ENCODE measurements around the gene ZGPAT.

ZGPAT gene

GRCh38 chr20:63693733-63694583, 13.9 kb upstream of the ZGPAT start:
- TF ChIP-seq GATA2 (IDR thresholded peaks at IDR 0.05; ENCODE audit: low read depth, low read length) = no peak
- no peak for TF ChIP-seq GATA3 (IDR thresholded peaks at IDR 0.05; ENCODE audit: low read depth, low read length)

- TF ChIP-seq GATA2 (IDR thresholded peaks at IDR 0.05; ENCODE audit: low read depth, low read length) (no peak), GATA3 (IDR thresholded peaks at IDR 0.05; ENCODE audit: low read depth, low read length) (no peak)
Observed at GRCh38 chr20:63694584-63695423, 13.0 kb upstream of the ZGPAT start.

DNA sequence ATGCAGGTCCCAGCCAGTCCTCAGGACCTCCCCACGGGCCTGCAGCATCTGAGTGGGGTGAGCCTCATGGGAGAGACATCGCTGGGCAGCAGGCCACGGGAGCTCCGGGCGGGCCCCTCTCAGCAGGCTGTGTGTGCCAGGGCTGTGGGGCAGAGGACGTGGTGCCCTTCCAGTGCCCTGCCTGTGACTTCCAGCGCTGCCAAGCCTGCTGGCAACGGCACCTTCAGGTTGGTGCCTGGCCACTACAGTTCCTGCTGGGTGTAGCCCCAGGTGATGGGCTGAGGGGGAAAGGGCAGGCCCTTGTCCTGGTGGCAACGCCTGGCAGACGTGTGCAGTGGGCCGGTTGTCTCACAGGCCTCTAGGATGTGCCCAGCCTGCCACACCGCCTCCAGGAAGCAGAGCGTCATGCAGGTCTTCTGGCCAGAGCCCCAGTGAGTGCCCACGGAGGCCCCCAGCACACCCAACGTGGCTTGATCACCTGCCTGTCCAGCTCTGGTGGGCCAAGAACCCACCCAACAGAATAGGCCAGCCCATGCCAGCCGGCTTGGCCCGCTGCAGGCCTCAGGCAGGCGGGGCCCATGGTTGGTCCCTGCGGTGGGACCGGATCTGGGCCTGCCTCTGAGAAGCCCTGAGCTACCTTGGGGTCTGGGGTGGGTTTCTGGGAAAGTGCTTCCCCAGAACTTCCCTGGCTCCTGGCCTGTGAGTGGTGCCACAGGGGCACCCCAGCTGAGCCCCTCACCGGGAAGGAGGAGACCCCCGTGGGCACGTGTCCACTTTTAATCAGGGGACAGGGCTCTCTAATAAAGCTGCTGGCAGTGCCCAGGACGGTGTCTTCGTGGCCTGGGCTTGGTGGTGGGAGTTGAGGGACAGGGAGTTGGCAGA, 12.2 kb upstream of the ZGPAT start:
- TF ChIP-seq GATA3 (IDR thresholded peaks at IDR 0.05; ENCODE audit: low read depth, low read length) (no peak), GATA2 (IDR thresholded peaks at IDR 0.05; ENCODE audit: low read depth, low read length) (no peak)

DNA sequence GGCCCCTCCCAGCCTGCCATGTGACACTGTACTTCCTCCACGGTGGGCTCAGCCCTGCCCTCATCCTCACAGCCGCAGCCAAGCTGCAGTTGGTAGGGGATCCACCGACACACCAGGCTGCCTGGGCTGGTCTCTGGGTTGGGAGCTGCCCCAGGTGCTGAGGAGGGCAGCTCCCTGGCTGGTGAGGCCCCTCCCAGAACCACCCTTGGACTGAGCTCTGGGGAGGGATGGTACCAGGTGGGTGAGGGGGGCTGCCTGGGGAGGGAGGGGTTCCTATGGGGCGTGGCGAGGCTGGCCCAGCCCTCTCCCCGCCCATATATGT, 11.6 kb upstream of the ZGPAT start:
- TF ChIP-seq GATA2 (IDR thresholded peaks at IDR 0.05; ENCODE audit: low read depth, low read length) (no peak), GATA3 (IDR thresholded peaks at IDR 0.05; ENCODE audit: low read depth, low read length) (no peak)

- TF ChIP-seq GATA2 (IDR thresholded peaks at IDR 0.05; ENCODE audit: low read depth, low read length) = no peak
- no peak for TF ChIP-seq GATA3 (IDR thresholded peaks at IDR 0.05; ENCODE audit: low read depth, low read length)
Observed at GRCh38 chr20:63696628-63697356, 11.0 kb upstream of the ZGPAT start, which contains the start of gene TNFRSF6B. TSS of gene TNFRSF6B (plus strand) at chr20:63696652. CDS start at chr20:63696768, 116 bp downstream.

DNA sequence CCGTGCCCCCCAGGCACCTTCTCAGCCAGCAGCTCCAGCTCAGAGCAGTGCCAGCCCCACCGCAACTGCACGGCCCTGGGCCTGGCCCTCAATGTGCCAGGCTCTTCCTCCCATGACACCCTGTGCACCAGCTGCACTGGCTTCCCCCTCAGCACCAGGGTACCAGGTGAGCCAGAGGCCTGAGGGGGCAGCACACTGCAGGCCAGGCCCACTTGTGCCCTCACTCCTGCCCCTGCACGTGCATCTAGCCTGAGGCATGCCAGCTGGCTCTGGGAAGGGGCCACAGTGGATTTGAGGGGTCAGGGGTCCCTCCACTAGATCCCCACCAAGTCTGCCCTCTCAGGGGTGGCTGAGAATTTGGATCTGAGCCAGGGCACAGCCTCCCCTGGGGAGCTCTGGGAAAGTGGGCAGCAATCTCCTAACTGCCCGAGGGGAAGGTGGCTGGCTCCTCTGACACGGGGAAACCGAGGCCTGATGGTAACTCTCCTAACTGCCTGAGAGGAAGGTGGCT, 10.4 kb upstream of the ZGPAT start:
- TF ChIP-seq GATA3 (IDR thresholded peaks at IDR 0.05; ENCODE audit: low read depth, low read length) = no peak
- TF ChIP-seq GATA2 (IDR thresholded peaks at IDR 0.05; ENCODE audit: low read depth, low read length) = no peak

GRCh38 chr20:63697868-63698545, 9.8 kb upstream of the ZGPAT start:
- TF ChIP-seq GATA3 (IDR thresholded peaks at IDR 0.05; ENCODE audit: low read depth, low read length) = no peak
- TF ChIP-seq GATA2 (IDR thresholded peaks at IDR 0.05; ENCODE audit: low read depth, low read length) = no peak

DNA sequence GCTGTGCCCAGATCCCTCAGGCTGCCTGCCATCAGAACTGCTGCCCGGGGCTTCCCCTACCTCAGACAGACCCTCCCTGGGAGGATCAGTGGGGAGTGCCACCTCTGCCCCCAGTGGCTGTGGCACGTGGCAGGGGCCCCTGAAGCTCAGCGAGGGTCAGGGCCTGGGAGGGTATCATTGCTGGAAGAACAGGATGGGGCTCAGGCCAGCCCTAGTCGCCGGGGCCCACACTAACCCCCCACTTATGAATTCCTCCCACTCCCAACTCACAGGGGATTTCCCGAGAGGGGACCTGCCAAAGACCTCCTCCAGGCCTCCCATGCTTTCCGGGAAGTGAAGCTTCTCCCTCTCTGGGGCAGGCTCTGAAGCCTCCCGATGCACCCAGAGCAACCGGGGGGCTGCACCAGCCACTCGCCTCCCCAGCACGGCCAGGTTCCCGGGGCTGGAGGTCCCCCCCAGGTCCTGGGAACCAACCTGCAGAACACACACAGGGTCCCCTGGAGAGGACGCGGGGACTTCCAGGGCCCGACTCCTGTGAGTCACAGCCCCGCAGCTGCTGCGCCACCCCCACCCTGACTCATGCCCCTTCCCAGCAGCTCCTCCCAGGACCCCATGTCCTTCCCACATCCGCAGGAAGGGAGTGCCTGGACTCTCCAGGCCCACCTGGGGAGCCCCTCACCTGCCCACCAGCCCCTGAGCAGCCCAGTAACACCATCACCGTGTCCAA, 8.9 kb upstream of the ZGPAT start:
- TF ChIP-seq GATA3 (IDR thresholded peaks at IDR 0.05; ENCODE audit: low read depth, low read length) = no peak
- no peak for TF ChIP-seq GATA2 (IDR thresholded peaks at IDR 0.05; ENCODE audit: low read depth, low read length)

DNA sequence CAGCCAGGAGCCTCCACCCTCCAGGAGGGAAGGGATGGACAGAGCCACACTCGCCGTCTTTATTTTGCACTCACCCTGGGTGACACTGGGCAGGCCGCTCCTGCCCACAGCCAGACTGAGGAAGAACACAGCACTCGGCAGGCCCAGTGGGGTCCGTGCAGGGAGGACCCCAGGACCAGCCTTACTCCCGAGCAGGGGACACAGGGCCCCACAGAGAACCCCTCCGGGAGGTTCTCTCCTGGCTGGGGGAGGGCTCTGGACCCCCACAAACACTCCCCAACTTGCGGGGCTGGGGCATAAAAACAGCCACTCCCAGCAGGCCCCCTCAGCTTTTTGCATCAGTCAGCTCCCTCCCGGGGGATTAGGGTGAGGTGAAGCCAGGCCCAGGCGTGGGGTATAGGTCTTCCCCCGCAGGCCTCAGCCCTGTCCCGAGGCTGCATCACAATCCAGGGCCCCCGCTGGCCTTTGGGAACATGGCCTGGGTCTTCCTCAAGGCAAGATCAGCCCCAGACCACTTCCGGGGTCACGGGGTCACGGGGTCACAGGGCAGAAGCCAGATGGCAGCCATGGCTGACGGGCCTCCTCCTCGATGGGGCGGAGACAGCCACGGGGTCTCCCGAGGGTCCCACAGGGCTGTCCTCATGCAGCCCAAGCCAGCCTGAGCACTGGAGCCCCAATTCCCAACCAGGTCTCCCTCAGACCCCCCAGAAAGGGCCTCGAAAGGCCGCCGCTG, 8.2 kb upstream of the ZGPAT start:
- TF ChIP-seq GATA3 (IDR thresholded peaks at IDR 0.05; ENCODE audit: low read depth, low read length) (no peak), GATA2 (IDR thresholded peaks at IDR 0.05; ENCODE audit: low read depth, low read length) (no peak)

DNA sequence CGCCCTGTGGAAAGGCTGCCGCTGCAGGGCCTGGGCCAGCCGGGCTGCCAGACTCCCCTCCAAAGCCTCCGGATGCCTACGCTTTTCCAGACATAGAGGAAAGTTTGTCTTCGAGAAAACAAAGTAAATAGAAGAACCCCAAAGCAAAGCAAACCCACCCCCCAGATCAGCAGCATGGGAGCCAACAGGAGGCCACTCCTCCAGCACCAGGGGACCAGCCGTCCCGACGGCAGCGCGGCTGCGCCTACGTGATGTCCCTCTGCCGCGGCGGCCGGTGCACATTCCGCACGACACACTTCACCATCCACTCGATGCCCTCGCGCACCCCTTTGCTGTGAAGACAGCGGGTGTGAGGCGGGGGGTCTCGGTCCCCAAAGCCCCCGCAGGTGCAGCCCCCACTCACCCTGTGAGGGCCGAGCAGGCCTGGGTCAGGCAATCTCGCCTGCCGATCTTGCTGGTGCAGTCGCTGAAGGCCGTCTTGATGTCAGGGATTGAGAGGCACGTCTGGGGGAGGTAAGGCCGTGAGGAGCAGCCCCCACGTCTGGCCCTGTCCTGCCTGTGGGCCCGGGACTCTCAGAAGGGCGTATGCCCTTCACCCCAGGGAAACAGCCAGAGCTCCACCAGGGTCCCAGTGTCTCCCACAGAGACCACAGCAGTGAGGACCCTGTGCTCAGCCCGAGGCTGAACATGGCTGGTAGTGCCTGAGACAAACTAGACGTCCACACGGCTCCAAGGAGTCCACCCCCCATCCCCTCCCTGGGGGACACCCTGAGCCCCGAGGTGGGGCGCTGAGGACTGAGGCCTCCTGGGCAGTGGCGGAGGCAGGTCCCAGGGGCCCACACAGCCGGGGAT, 7.4 kb upstream of the ZGPAT start:
- TF ChIP-seq GATA2 (IDR thresholded peaks at IDR 0.05; ENCODE audit: low read depth, low read length) = peak; percentile 26; the same call in 1 of the 2 replicates
- no peak for TF ChIP-seq GATA3 (IDR thresholded peaks at IDR 0.05; ENCODE audit: low read depth, low read length)

DNA sequence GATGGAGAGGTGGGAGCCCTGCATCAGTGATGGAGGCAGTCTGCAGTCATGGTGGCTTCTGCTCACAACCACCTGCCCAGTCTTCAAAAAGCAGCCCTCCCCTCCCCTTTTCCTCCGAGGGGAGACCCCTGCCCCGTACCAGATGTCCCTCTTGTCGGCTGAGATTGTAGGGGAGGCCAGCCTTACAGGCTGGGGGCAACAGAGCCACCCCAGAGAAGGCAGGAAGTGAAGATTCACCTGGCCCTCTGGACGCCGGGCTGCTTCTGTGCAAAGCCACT, 6.8 kb upstream of the ZGPAT start:
- no peak for TF ChIP-seq GATA3 (IDR thresholded peaks at IDR 0.05; ENCODE audit: low read depth, low read length)
- TF ChIP-seq GATA2 (IDR thresholded peaks at IDR 0.05; ENCODE audit: low read depth, low read length) = no peak

Data from SH-SY5Y (cell line).